ENCODE data around the gene SLC6A13. TPM values are rescaled to one million over a fixed set of nuclear protein-coding genes. Genes with fewer than 3 reads are reported as not detected.

The SLC6A13 gene
- total and polyA plus RNA-seq, 2 donors (not counting 3 experiments of a cell fraction or from before 2014, with no cell fraction given), result 0.14 TPM; not detected in 1

DNA sequence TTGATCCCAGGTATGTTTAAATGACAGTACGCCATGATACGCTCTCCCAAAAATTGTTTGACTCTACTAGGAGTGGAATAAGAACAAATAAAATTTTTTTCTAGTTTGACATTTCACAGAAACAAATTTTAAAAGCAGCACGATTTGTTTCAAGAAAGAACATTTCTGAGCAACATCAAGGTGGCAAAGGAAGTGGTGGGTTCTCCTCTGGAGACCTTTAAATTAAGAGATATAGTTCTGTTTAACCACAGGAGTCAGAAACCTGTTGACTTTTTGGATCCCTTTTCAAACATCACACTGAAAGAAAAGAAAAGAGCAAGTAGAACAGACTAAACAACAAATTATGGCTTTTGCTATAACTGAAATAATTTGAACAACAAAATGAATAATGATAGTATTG is 2.5 kb upstream of the SLC6A13 start:
- Histone ChIP-seq H3K79me2 (ENCODE audit: control insufficient read depth, insufficient read depth, low read length) (no peaks in the 10 kb centered on the region), H3K36me3 (ENCODE audit: control insufficient read depth in 2 of 2, extremely low read depth in 1 of 2, insufficient read depth in 2 of 2, low read length in 2 of 2) (no peaks in the 10 kb centered on the region), H3K4me2 (ENCODE audit: insufficient read depth, low read length) (no peak overlapping the region), H3K4me3 (replicated peaks in 1 of 3; ENCODE audit: insufficient read depth in 1 of 3, low read depth in 1 of 3, low read length in 3 of 3) (no peak overlapping the region), H3K9me3 (replicated peaks; ENCODE audit: control insufficient read depth, insufficient read depth, low read length) (no peaks in the 10 kb centered on the region), H3K9ac (replicated peaks; ENCODE audit: extremely low read depth, insufficient read depth, low read length) (no peak overlapping the region), H3K27ac (ENCODE audit: insufficient read depth, low read depth, low read length) (no peak overlapping the region), H2AFZ (ENCODE audit: low read depth, low read length) (no peak overlapping the region), H3K4me1 (ENCODE audit: control insufficient read depth, extremely low read depth, insufficient read depth, low read length) (no peaks in the 10 kb centered on the region), H4K20me1 (replicated peaks; ENCODE audit: control insufficient read depth, extremely low read depth, insufficient read depth, low read length) (no peaks in the 10 kb centered on the region), H3K9me1 (replicated peaks; ENCODE audit: control insufficient read depth, extremely low read depth, insufficient read depth, low read length) (no peaks in the 10 kb centered on the region), H3K27me3 (ENCODE audit: control insufficient read depth in 2 of 2, insufficient read depth in 2 of 2, low read length in 2 of 2) (peaks cover 2 to 10% of the 10 kb centered on the region in 2 experiments)
- FAIRE-seq (no peak), DNase-seq (ENCODE audit: low read depth, low spot score) (no peak)
- intact Hi-C loops (cut with micrococcal nuclease), result no loop called here
- CTCF ChIA-PET, result no interaction called here
- BruUV-seq (replicated peaks), result no TSS peak
- TF ChIP-seq, protein P1, sequence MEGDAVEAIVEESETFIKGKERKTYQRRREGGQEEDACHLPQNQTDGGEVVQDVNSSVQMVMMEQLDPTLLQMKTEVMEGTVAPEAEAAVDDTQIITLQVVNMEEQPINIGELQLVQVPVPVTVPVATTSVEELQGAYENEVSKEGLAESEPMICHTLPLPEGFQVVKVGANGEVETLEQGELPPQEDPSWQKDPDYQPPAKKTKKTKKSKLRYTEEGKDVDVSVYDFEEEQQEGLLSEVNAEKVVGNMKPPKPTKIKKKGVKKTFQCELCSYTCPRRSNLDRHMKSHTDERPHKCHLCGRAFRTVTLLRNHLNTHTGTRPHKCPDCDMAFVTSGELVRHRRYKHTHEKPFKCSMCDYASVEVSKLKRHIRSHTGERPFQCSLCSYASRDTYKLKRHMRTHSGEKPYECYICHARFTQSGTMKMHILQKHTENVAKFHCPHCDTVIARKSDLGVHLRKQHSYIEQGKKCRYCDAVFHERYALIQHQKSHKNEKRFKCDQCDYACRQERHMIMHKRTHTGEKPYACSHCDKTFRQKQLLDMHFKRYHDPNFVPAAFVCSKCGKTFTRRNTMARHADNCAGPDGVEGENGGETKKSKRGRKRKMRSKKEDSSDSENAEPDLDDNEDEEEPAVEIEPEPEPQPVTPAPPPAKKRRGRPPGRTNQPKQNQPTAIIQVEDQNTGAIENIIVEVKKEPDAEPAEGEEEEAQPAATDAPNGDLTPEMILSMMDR (IDR thresholded peaks at IDR 0.05; ENCODE audit: extremely low read depth in 1 of 2, insufficient read depth in 1 of 2, low read depth in 1 of 2, low read length in 2 of 2), result no peak
- TF ChIP-seq EZH2 (IDR thresholded peaks at IDR 0.05; ENCODE audit: borderline replicate concordance, low read depth, low read length, severe bottlenecking) (no peak), JUN (IDR thresholded peaks at IDR 0.05; ENCODE audit: borderline replicate concordance, insufficient read depth, insufficient read length, low read depth) (no peak)
- dilution Hi-C loops (cut with MboI; ENCODE audit: extremely low pct_ligation_motif_present, low sequenced_read_pairs), result no loop called here
- POLR2A ChIA-PET, result no interaction called here

DNA sequence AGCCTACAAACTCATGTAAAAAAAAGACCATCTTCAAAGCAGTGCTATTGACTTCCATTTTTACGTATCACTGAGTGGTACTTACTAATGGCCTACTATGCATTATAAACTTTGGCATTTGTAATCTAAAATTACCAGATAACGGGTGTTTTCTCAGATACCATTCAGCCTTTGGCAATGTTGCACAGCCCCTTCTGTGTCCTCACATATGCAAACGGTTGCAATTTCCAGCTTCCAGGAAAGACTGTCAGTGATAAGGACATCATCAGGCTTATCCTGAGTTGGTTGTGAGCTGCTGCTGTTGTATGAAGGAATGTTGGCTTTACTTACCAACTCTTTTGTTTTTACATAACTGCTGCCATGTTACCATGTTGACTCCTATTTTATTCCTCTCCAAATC is 1.6 kb upstream of the SLC6A13 start:
- dilution Hi-C loops (cut with MboI; ENCODE audit: extremely low pct_ligation_motif_present, low sequenced_read_pairs), result no loop called here
- TF ChIP-seq MYC (IDR thresholded peaks at IDR 0.05; ENCODE audit: low read depth, low read length) (no peak), POLR2AphosphoS5 (IDR thresholded peaks at IDR 0.05; ENCODE audit: insufficient read depth, low read depth, low read length) (no peak), GATA2 (IDR thresholded peaks at IDR 0.05; ENCODE audit: insufficient read depth, insufficient read length, low read depth, low read length) (no peak), JUN (IDR thresholded peaks at IDR 0.05; ENCODE audit: borderline replicate concordance, insufficient read depth, insufficient read length, low read depth) (no peak), POLR2A (IDR thresholded peaks at IDR 0.05; ENCODE audit: low read depth, low read length) (no peak), EZH2 (IDR thresholded peaks at IDR 0.05; ENCODE audit: borderline replicate concordance, low read depth, low read length, severe bottlenecking) (no peak), FOS (IDR thresholded peaks at IDR 0.05; ENCODE audit: borderline replicate concordance, insufficient read depth, low read length) (no peak)
- TF ChIP-seq, protein P2, sequence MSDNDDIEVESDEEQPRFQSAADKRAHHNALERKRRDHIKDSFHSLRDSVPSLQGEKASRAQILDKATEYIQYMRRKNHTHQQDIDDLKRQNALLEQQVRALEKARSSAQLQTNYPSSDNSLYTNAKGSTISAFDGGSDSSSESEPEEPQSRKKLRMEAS (IDR thresholded peaks at IDR 0.05; ENCODE audit: insufficient read depth, insufficient read length), result no peak
- TF ChIP-seq, protein P1 (IDR thresholded peaks at IDR 0.05; ENCODE audit: extremely low read depth in 1 of 2, insufficient read depth in 1 of 2, low read depth in 1 of 2, low read length in 2 of 2), result no peak
- no TSS peak for BruUV-seq (replicated peaks)
- no peak for DNase-seq (ENCODE audit: low read depth, low spot score)
- Histone ChIP-seq H3K4me1 (ENCODE audit: control insufficient read depth, extremely low read depth, insufficient read depth, low read length) (no peaks in the 10 kb centered on the region), H3K4me3 (replicated peaks in 1 of 3; ENCODE audit: insufficient read depth in 1 of 3, low read depth in 1 of 3, low read length in 3 of 3) (no peak overlapping the region), H3K9me1 (replicated peaks; ENCODE audit: control insufficient read depth, extremely low read depth, insufficient read depth, low read length) (no peaks in the 10 kb centered on the region), H3K27me3 (ENCODE audit: control insufficient read depth in 2 of 2, insufficient read depth in 2 of 2, low read length in 2 of 2) (peaks cover 2 to 10% of the 10 kb centered on the region in 2 experiments), H2AFZ (ENCODE audit: low read depth, low read length) (no peak overlapping the region), H3K27ac (ENCODE audit: insufficient read depth, low read depth, low read length) (no peak overlapping the region), H3K9me3 (replicated peaks; ENCODE audit: control insufficient read depth, insufficient read depth, low read length) (no peaks in the 10 kb centered on the region), H3K4me2 (ENCODE audit: insufficient read depth, low read length) (no peak overlapping the region), H4K20me1 (replicated peaks; ENCODE audit: control insufficient read depth, extremely low read depth, insufficient read depth, low read length) (no peaks in the 10 kb centered on the region), H3K79me2 (ENCODE audit: control insufficient read depth, insufficient read depth, low read length) (no peaks in the 10 kb centered on the region), H3K9ac (replicated peaks; ENCODE audit: extremely low read depth, insufficient read depth, low read length) (no peak overlapping the region), H3K36me3 (ENCODE audit: control insufficient read depth in 2 of 2, extremely low read depth in 1 of 2, insufficient read depth in 2 of 2, low read length in 2 of 2) (no peaks in the 10 kb centered on the region)
- no peak for FAIRE-seq
- intact Hi-C loops (cut with micrococcal nuclease), result no loop called here
- CTCF ChIA-PET, result no interaction called here
- POLR2A ChIA-PET, result no interaction called here

Measured in endothelial cell of umbilical vein (primary cell).